PC-3 (cell line): Measurements from ENCODE around the gene JDP2. TPM values are rescaled to one million over a fixed set of nuclear protein-coding genes. Genes with fewer than 3 reads are reported as not detected.
A peak's percentile ranks its signal among the peaks of the same experiment; 100 is the strongest.

ENCODE experiments used
- ATAC-seq: fragments of 200-7000 bp; cut with Tn5 transposase; 2 replicates; pipeline ENCODE4 v1.9.1; 2020; ENCODE audit warnings: mild to moderate bottlenecking, moderate library complexity
- BruUV-seq: library from RNA; stranded (reverse); fragments of 400-500 nt; replicated peaks from 2 replicates; lab custom pipeline; 2021; lab: Mats Ljungman, UMichigan
- CTCF ChIA-PET: fragments of 300-600 bp; sonication (Branson Sonifier 250); formaldehyde crosslinking; loops from one replicate; lab custom pipeline; 2022; ENCODE audit warnings: antibody characterized with exemption; lab: Charles Lee
- POLR2A ChIA-PET: fragments of 300-600 bp; sonication (Branson Sonifier 250); formaldehyde crosslinking; loops from one replicate; lab custom pipeline; 2022; ENCODE audit warnings: antibody characterized with exemption; ENCODE audit not compliant: unreplicated experiment; lab: Charles Lee
- DNase-seq: peaks from one replicate; pipeline ENCODE4 v3.0.0-alpha.2; 2015
- H2AFZ ChIP-seq: fragments of 300-600 bp; sonication (generic); 2 replicates; pipeline ENCODE4 v1.6.0; 2016; ENCODE audit warnings: antibody characterized with exemption, low read length
- H3F3A ChIP-seq: fragments of 300-600 bp; sonication (generic); one replicate; pipeline ENCODE4 v1.6.0; 2017; ENCODE audit warnings: antibody characterized with exemption, low read length, control low read depth, mild to moderate bottlenecking; ENCODE audit not compliant: unreplicated experiment
- H3K27ac ChIP-seq: fragments of 300-600 bp; sonication (generic); 2 replicates; pipeline ENCODE4 v1.5.1; 2016; ENCODE audit warnings: mild to moderate bottlenecking, low read length
- H3K27me3 ChIP-seq: fragments of 300-600 bp; sonication (generic); 2 replicates; pipeline ENCODE4 v1.6.1; 2016; ENCODE audit warnings: low read length, mixed read lengths
- H3K36me3 ChIP-seq: fragments of 300-600 bp; sonication (generic); 2 replicates; pipeline ENCODE4 v1.6.1; 2016; ENCODE audit warnings: low read depth, mixed run types, low read length, mixed read lengths
- H3K4me1 ChIP-seq: fragments of 300-600 bp; sonication (generic); 2 replicates; pipeline ENCODE4 v1.5.1; 2016; ENCODE audit warnings: low read length; ENCODE audit not compliant: insufficient read depth
- H3K4me2 ChIP-seq: fragments of 300-600 bp; sonication (generic); 2 replicates; pipeline ENCODE4 v1.6.0; 2016; ENCODE audit warnings: low read length
- H3K4me3 ChIP-seq: fragments of 300-600 bp; sonication (generic); 2 replicates; pipeline ENCODE4 v1.5.1; 2016; ENCODE audit warnings: mild to moderate bottlenecking, low read length, mixed read lengths
- H3K79me2 ChIP-seq: fragments of 300-600 bp; sonication (generic); 2 replicates; pipeline ENCODE4 v1.6.1; 2017; ENCODE audit warnings: low read length, mixed read lengths
- H3K9ac ChIP-seq: fragments of 300-600 bp; sonication (generic); 2 replicates; pipeline ENCODE4 v1.6.0; 2016; ENCODE audit warnings: mild to moderate bottlenecking, low read length
- H3K9me2 ChIP-seq: fragments of 300-600 bp; sonication (generic); replicated peaks from 2 replicates; pipeline ENCODE4 v1.6.1; 2016; ENCODE audit warnings: mixed run types, low read length, mixed read lengths
- H3K9me3 ChIP-seq: fragments of 300-600 bp; sonication (generic); 2 replicates; pipeline ENCODE4 v1.6.1; 2016; ENCODE audit warnings: low read length, mixed read lengths
- H4K20me1 ChIP-seq: fragments of 300-600 bp; sonication (generic); 2 replicates; pipeline ENCODE4 v1.6.1; 2016; ENCODE audit warnings: low read length, mixed read lengths
- CTCF ChIP-seq: fragments of 300-600 bp; sonication (generic); conservative IDR thresholded peaks from 2 replicates; pipeline ENCODE4 v1.5.1; 2017; ENCODE audit warnings: antibody characterized with exemption, low read depth, mild to moderate bottlenecking, low read length
- EZH2 ChIP-seq: fragments of 300-600 bp; sonication (generic); IDR thresholded peaks from one replicate; pipeline ENCODE4 v1.6.1; 2017; ENCODE audit warnings: antibody characterized with exemption, mild to moderate bottlenecking, low read length; ENCODE audit not compliant: unreplicated experiment
- EZH2phosphoT487 ChIP-seq: fragments of 300-600 bp; sonication (generic); IDR thresholded peaks from 2 replicates; pipeline ENCODE4 v1.6.1; 2018; ENCODE audit warnings: mild to moderate bottlenecking, antibody characterized with exemption, low read length, borderline replicate concordance
- intact Hi-C: fragments of 100-400 bp; cut with micrococcal nuclease; formaldehyde crosslinking; loops from 2 replicates; pipeline ENCODE4 v1.9.0; 2023
- total RNA-seq: library from RNA; depleted of rRNA; stranded (reverse); fragments of >200 nt; gene quantifications from 2 replicates; pipeline ENCODE4 v1.2.3, GENCODE V29; 2014

JDP2 gene
- total RNA-seq, 1 experiment from 2014 or later = 5.8 TPM

GRCh38 chr14:75418850-75419768 lies 8.7 kb upstream of the JDP2 start:
- Histone ChIP-seq H3K9ac (no peak overlapping the region), H3K9me2 (no peaks in the 10 kb centered on the region), H3K4me3 (no peak overlapping the region), H2AFZ (no peak overlapping the region), H3K36me3 (no peaks in the 10 kb centered on the region), H3K9me3 (no peaks in the 10 kb centered on the region), H4K20me1 (no peaks in the 10 kb centered on the region), H3K27me3 (no peaks in the 10 kb centered on the region), H3K4me1 (peaks cover 6% of the 10 kb centered on the region; the same call in 1 of the 2 replicates), H3F3A (no peaks in the 10 kb centered on the region), H3K4me2 (no peak overlapping the region), H3K79me2 (no peaks in the 10 kb centered on the region), H3K27ac (no peak overlapping the region)
- no TSS peak for BruUV-seq
- ATAC-seq (no peak), DNase-seq (no peak)
- no peak for TF ChIP-seq EZH2
- no peak for TF ChIP-seq EZH2phosphoT487
- intact Hi-C loops = no loop called here
- ChIA-PET POLR2A (no interaction called here), CTCF (no interaction called here)

GRCh38 chr14:75422169-75422568 lies 5.7 kb upstream of the JDP2 start:
- Histone ChIP-seq H3K36me3 (no peaks in the 10 kb centered on the region), H4K20me1 (no peaks in the 10 kb centered on the region), H3K79me2 (no peaks in the 10 kb centered on the region), H3K27ac (no peak overlapping the region), H3K9me2 (no peaks in the 10 kb centered on the region), H3K9me3 (no peaks in the 10 kb centered on the region), H3K9ac (no peak overlapping the region), H2AFZ (no peak overlapping the region), H3K4me3 (no peak overlapping the region), H3K4me2 (no peak overlapping the region), H3F3A (no peaks in the 10 kb centered on the region), H3K4me1 (peaks cover 6% of the 10 kb centered on the region; the same call in 1 of the 2 replicates), H3K27me3 (0 out of 2 replicates have a peak, but pooled peaks cover under 1% of the 10 kb centered on the region)
- intact Hi-C loops = loop anchor here (10.0 kb wide), 1 partner anchor 63 kb away; no protein-coding TSS in a partner anchor
- ATAC-seq (peak; percentile 97), DNase-seq (peak; percentile 82)
- POLR2A ChIA-PET = no interaction called here
- no peak for TF ChIP-seq EZH2
- TF ChIP-seq CTCF = no peak
- TF ChIP-seq EZH2phosphoT487 = no peak
- CTCF ChIA-PET = no interaction called here
- BruUV-seq = no TSS peak

GRCh38 chr14:75424496-75424895 lies 3.3 kb upstream of the JDP2 start:
- no TSS peak for BruUV-seq
- ChIA-PET CTCF (no interaction called here), POLR2A (no interaction called here)
- ATAC-seq (no peak), DNase-seq (no peak)
- Histone ChIP-seq H3K9me2 (no peaks in the 10 kb centered on the region), H3K4me3 (no peak overlapping the region), H3K4me2 (no peak overlapping the region), H3K9ac (no peak overlapping the region), H3F3A (no peaks in the 10 kb centered on the region), H4K20me1 (no peaks in the 10 kb centered on the region), H3K36me3 (no peaks in the 10 kb centered on the region), H3K27me3 (0 out of 2 replicates have a peak, but pooled peaks cover 12% of the 10 kb centered on the region), H3K4me1 (peaks cover 6% of the 10 kb centered on the region; the same call in 1 of the 2 replicates), H3K9me3 (no peaks in the 10 kb centered on the region), H2AFZ (no peak overlapping the region), H3K27ac (no peak overlapping the region), H3K79me2 (no peaks in the 10 kb centered on the region)
- TF ChIP-seq EZH2 = no peak
- TF ChIP-seq CTCF = no peak
- intact Hi-C loops = loop anchor here (10.0 kb wide), 1 partner anchor 60 kb away; no protein-coding TSS in a partner anchor
